Muscle of arm (tissue), 12 donors: ENCODE data around the gene LBHD2. TPM values are rescaled to one million over a fixed set of nuclear protein-coding genes. Genes with fewer than 3 reads are reported as not detected.
"Not testable (repeated sequence)": the region's sequence is repeated elsewhere in the genome, so short reads cannot be mapped to it uniquely, and the experiment has no call there.

Experiments
- DNase-seq: peaks from one replicate; pipeline ENCODE4 v3.0.0-alpha.2; 2013
- polyA plus RNA-seq, 12 donors: library from polyadenylated mRNA; unstranded; fragments of 120-200 nt; gene quantifications; one replicate each; pipeline ENCODE4 v1.2.1, GENCODE V29; 2013; ENCODE audit not compliant: insufficient read length in 12 of 12

Gene LBHD2
- polyA plus RNA-seq, 12 donors, result 0.23 to 0.39 TPM; not detected in 10

GRCh38 chr14:103102689-103103260 is 18.8 kb downstream of the LBHD2 start:
- no peak for DNase-seq

- no peak for DNase-seq
Observed at GRCh38 chr14:103103461-103104388, 19.7 kb downstream of the LBHD2 start.

- no peak for DNase-seq
Observed at GRCh38 chr14:103104389-103104653, 20.3 kb downstream of the LBHD2 start.

- peak; percentile 65 for DNase-seq
Observed at GRCh38 chr14:103104654-103105452, 20.8 kb downstream of the LBHD2 start.

GRCh38 chr14:103105580-103106150 is 21.7 kb downstream of the LBHD2 start:
- no peak for DNase-seq

- DNase-seq, result no peak
Observed at GRCh38 chr14:103107455-103107854, 23.4 kb downstream of the LBHD2 start.

GRCh38 chr14:103107941-103108748 is 24.1 kb downstream of the LBHD2 start:
- no peak for DNase-seq

- no peak for DNase-seq
Observed at GRCh38 chr14:103108749-103109207, 24.8 kb downstream of the LBHD2 start.

GRCh38 chr14:103109535-103110441 is 25.8 kb downstream of the LBHD2 start:
- peak; percentile 62 for DNase-seq

- no peak for DNase-seq
Observed at GRCh38 chr14:103110681-103111231, 26.7 kb downstream of the LBHD2 start.

GRCh38 chr14:103111232-103111868 is 27.3 kb downstream of the LBHD2 start:
- no peak for DNase-seq

GRCh38 chr14:103112400-103113243 is 28.6 kb downstream of the LBHD2 start:
- DNase-seq, result no peak

GRCh38 chr14:103113303-103113702 is 29.3 kb downstream of the LBHD2 start:
- DNase-seq, result no peak

GRCh38 chr14:103113774-103114173 is 29.8 kb downstream of the LBHD2 start:
- DNase-seq, result no peak

- not testable (repeated sequence) for DNase-seq
Observed at GRCh38 chr14:103115086-103115679, 31.2 kb downstream of the LBHD2 start.

GRCh38 chr14:103115845-103116572 is 32.0 kb downstream of the LBHD2 start:
- DNase-seq, result no peak

- no peak for DNase-seq
Observed at GRCh38 chr14:103116636-103117035, 32.6 kb downstream of the LBHD2 start.
